DND-41 (cell line): Measurements from ENCODE around the gene SELENON.

Experiments
- CTCF ChIP-seq: IDR thresholded peaks from 2 replicates; pipeline ENCODE4 v1.5.1; 2012; ENCODE audit warnings: borderline replicate concordance, low read length, moderate library complexity, mild to moderate bottlenecking; ENCODE audit not compliant: poor library complexity, severe bottlenecking; ENCODE audit errors: extremely low read depth
- EZH2 ChIP-seq: IDR thresholded peaks from 3 replicates; pipeline ENCODE4 v1.6.1; 2012; ENCODE audit warnings: borderline replicate concordance, low read depth, mild to moderate bottlenecking, moderate library complexity, low read length, inconsistent platforms; ENCODE audit not compliant: severe bottlenecking

- TF ChIP-seq CTCF (no peak), EZH2 (no peak)
Measured at GRCh38 chr1:25755475-25756125, 44.4 kb upstream of the SELENON start.
